SH-SY5Y (cell line): ENCODE data around the gene SCG5.

Experiments
- GATA2 ChIP-seq: IDR thresholded peaks from 2 replicates; pipeline ENCODE4 v1.6.1; 2011; ENCODE audit warnings: mild to moderate bottlenecking, low read depth, low read length
- GATA3 ChIP-seq: IDR thresholded peaks from 2 replicates; pipeline ENCODE4 v1.6.1; 2011; ENCODE audit warnings: low read depth, mild to moderate bottlenecking, low read length, moderate library complexity

DNA sequence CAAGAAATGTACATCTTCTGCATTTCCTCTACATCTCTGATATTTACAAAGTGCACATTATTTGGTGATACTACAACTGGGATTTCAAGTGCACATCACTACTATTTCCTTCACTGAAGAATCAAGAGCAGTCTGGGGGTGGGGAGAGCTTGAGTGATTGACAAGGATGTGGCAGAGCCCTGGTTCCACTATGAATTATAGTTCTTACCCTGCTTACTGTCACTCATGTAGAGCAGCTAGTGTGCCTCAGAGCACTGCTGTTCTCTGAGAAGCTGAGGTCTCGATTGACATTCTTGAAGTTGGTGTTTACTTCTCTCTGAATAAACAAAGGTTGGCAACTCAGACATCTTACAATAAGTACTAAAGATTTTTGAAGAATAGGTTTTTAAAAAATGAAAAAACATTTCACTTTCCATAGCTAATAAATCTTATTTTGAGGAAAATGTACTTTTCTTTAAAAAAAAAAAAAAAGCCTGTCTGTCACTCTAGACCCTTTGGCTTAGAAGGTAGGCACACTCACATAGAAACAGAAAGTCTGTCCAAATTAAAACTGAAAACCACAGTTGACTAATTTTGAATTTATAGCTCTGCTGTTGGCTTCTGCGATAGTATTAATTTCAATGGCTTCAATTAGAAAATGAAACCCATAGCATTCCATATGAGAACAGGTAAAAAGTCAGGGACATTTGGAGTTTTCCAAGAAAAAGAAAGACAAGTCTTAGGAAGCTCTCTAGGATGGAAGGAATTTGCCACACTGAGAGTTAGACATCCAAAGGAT is 81.8 kb downstream of the SCG5 start:
- TF ChIP-seq GATA2 (no peak), GATA3 (no peak)
